ENCODE results near the gene PDCD2L. TPM values are rescaled to one million over a fixed set of nuclear protein-coding genes. Genes with fewer than 3 reads are reported as not detected.

The PDCD2L gene
- total RNA-seq, 1 donor from 2014 or later, result 24.5 TPM

- H3K27me3 ChIP-seq (ENCODE audit: control insufficient read depth, insufficient read depth, low read length), result no peaks in the 10 kb centered on the region
- FAIRE-seq, result no peak
- peak overlapping the region; percentile 33 for H3K4me3 ChIP-seq (ENCODE audit: low read depth, low read length)
- H3K36me3 ChIP-seq (ENCODE audit: control insufficient read depth, insufficient read depth, low read length), result no peaks in the 10 kb centered on the region
- TF ChIP-seq, protein P1, sequence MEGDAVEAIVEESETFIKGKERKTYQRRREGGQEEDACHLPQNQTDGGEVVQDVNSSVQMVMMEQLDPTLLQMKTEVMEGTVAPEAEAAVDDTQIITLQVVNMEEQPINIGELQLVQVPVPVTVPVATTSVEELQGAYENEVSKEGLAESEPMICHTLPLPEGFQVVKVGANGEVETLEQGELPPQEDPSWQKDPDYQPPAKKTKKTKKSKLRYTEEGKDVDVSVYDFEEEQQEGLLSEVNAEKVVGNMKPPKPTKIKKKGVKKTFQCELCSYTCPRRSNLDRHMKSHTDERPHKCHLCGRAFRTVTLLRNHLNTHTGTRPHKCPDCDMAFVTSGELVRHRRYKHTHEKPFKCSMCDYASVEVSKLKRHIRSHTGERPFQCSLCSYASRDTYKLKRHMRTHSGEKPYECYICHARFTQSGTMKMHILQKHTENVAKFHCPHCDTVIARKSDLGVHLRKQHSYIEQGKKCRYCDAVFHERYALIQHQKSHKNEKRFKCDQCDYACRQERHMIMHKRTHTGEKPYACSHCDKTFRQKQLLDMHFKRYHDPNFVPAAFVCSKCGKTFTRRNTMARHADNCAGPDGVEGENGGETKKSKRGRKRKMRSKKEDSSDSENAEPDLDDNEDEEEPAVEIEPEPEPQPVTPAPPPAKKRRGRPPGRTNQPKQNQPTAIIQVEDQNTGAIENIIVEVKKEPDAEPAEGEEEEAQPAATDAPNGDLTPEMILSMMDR (IDR thresholded peaks at IDR 0.05; ENCODE audit: insufficient read depth, low read length, severe bottlenecking), result no peak
- no peak for DNase-seq (ENCODE audit: low read depth)
Measured at GRCh38 chr19:34359954-34360315, 44.3 kb upstream of the PDCD2L start.

DNA sequence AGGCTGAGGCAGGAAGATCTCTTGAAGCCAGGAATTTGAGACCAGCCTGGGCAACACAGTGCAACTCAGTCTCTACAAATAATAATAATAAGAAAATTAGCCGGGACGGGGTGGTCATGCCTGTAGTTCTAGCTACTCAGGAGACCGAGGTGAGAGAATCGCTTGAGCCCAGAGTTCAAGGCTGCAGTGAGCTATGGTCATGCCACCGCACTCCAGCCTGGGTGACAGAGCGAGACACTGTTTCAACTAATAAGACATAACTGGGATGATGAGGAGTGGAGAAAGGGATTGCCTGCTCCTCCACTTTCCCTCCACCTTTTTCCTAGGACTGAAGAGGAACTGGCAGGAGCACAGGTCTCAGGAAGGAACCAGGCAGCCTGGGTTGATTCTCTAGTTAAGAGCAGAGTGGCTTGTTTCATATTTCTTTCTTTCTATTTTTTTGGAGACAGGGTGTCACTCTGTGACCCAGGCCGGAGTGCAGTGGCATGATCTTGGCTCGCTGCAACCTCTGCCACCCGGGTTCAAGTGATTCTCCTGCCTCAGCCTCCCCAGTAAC, 43.8 kb upstream of the PDCD2L start:
- H3K4me3 ChIP-seq (ENCODE audit: low read depth, low read length), result no peak overlapping the region
- no peaks in the 10 kb centered on the region for H3K27me3 ChIP-seq (ENCODE audit: control insufficient read depth, insufficient read depth, low read length)
- H3K36me3 ChIP-seq (ENCODE audit: control insufficient read depth, insufficient read depth, low read length), result no peaks in the 10 kb centered on the region
- FAIRE-seq (no peak), DNase-seq (ENCODE audit: low read depth) (no peak)
- TF ChIP-seq, protein P1 (IDR thresholded peaks at IDR 0.05; ENCODE audit: insufficient read depth, low read length, severe bottlenecking), result no peak

- no peaks in the 10 kb centered on the region for H3K27me3 ChIP-seq (ENCODE audit: control insufficient read depth, insufficient read depth, low read length)
- FAIRE-seq, result no peak
- H3K4me3 ChIP-seq (ENCODE audit: low read depth, low read length), result no peak overlapping the region
- H3K36me3 ChIP-seq (ENCODE audit: control insufficient read depth, insufficient read depth, low read length), result peaks cover 5% of the 10 kb centered on the region
- DNase-seq (ENCODE audit: low read depth), result no peak
- TF ChIP-seq, protein P1 (IDR thresholded peaks at IDR 0.05; ENCODE audit: insufficient read depth, low read length, severe bottlenecking), result no peak
Measured at GRCh38 chr19:34362679-34363069, 41.5 kb upstream of the PDCD2L start.

DNA sequence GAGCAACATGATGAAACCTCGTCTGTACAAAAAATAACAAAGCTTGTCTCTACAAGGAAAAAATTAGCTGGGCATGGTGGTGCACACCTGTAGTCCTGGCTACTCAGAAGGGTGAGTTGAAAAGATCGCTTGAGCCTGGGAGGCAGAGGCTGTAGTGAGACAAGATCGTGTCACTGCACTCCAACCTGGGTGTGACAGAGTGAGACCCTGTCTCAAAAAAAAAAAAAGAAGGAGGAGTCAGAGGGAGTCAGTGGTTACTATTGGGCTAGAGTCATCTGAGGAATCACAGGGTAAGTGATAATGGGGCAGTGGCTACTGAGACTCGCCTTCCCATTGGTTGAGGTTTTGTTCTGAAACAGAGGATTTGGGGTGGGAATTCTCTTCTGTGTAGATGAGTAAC, 41.1 kb upstream of the PDCD2L start:
- DNase-seq (ENCODE audit: low read depth) (no peak), FAIRE-seq (no peak)
- H3K4me3 ChIP-seq (ENCODE audit: low read depth, low read length), result no peak overlapping the region
- H3K27me3 ChIP-seq (ENCODE audit: control insufficient read depth, insufficient read depth, low read length), result no peaks in the 10 kb centered on the region
- TF ChIP-seq, protein P1 (IDR thresholded peaks at IDR 0.05; ENCODE audit: insufficient read depth, low read length, severe bottlenecking), result no peak
- peaks cover 7% of the 10 kb centered on the region for H3K36me3 ChIP-seq (ENCODE audit: control insufficient read depth, insufficient read depth, low read length)

DNA sequence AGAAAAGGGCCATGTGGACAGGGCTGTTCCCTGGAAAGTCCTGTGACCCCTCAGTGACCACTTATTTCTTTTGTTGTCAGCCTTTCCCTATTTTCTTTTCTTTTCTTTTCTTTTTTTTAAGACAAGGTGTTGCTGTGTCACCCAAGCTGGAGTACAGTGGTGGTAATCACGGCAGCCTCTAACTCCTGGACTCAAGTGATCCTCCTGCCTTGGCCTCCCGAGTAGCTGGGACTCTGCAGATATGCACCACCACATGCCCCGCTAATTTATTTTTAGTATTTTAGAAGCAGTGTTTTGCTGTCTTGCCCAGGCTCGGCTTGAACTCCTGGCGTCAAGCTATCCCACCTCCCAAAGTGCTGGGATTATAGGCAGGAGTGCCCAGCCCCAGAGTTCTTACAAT, 40.3 kb upstream of the PDCD2L start:
- Histone ChIP-seq H3K36me3 (ENCODE audit: control insufficient read depth, insufficient read depth, low read length) (peaks cover 15% of the 10 kb centered on the region), H3K27me3 (ENCODE audit: control insufficient read depth, insufficient read depth, low read length) (no peaks in the 10 kb centered on the region), H3K4me3 (ENCODE audit: low read depth, low read length) (no peak overlapping the region)
- FAIRE-seq (no peak), DNase-seq (ENCODE audit: low read depth) (no peak)
- TF ChIP-seq, protein P1 (IDR thresholded peaks at IDR 0.05; ENCODE audit: insufficient read depth, low read length, severe bottlenecking), result no peak

- Histone ChIP-seq H3K4me3 (ENCODE audit: low read depth, low read length) (peak overlapping the region; percentile 86), H3K27me3 (ENCODE audit: control insufficient read depth, insufficient read depth, low read length) (no peaks in the 10 kb centered on the region), H3K36me3 (ENCODE audit: control insufficient read depth, insufficient read depth, low read length) (peaks cover 19% of the 10 kb centered on the region)
- DNase-seq (ENCODE audit: low read depth), result no peak
- TF ChIP-seq, protein P1 (IDR thresholded peaks at IDR 0.05; ENCODE audit: insufficient read depth, low read length, severe bottlenecking), result no peak
- FAIRE-seq, result no peak
Measured at GRCh38 chr19:34364462-34364829, 39.8 kb upstream of the PDCD2L start.
